Left ventricle myocardium inferior (tissue), 1 donor: Measurements from ENCODE around the gene IZUMO1. TPM values are rescaled to one million over a fixed set of nuclear protein-coding genes. Genes with fewer than 3 reads are reported as not detected.

ENCODE experiments used
- DNase-seq: peaks from one replicate; pipeline ENCODE4 v3.0.0-alpha.2; 2020
- H3K27ac ChIP-seq: fragments of 200-600 bp; replicated peaks from 2 replicates; pipeline ENCODE4 v1.8.0; 2021
- H3K27me3 ChIP-seq: fragments of 200-600 bp; 2 replicates; pipeline ENCODE4 v1.8.0; 2021; ENCODE audit warnings: low read depth
- H3K36me3 ChIP-seq: fragments of 200-600 bp; 2 replicates; pipeline ENCODE4 v1.8.0; 2021
- H3K4me1 ChIP-seq: fragments of 200-600 bp; 2 replicates; pipeline ENCODE4 v1.8.0; 2021
- H3K4me3 ChIP-seq: fragments of 200-600 bp; 2 replicates; pipeline ENCODE4 v1.8.0; 2021; ENCODE audit warnings: mild to moderate bottlenecking, moderate library complexity
- H3K9me3 ChIP-seq: fragments of 200-600 bp; replicated peaks from 2 replicates; pipeline ENCODE4 v1.8.0; 2021
- intact Hi-C: fragments of 100-400 bp; cut with micrococcal nuclease; formaldehyde crosslinking; loops from one replicate; pipeline ENCODE4 v1.11.0; 2022
- total RNA-seq: library from RNA; stranded (reverse); fragmentation: NEBNext Ultra II Directional; extraction: Animal tissue kit (Norgen Biotek cat#: 25700); gene quantifications from one replicate; pipeline ENCODE4 v1.2.1, GENCODE V29; 2021
- TF ChIP-seq, protein P1 (sequence below): fragments of 200-600 bp; IDR thresholded peaks from 2 replicates; pipeline ENCODE4 v1.8.0; 2021; ENCODE audit warnings: antibody characterized with exemption, mild to moderate bottlenecking, borderline replicate concordance
- donor health status: DM: no; HTN: yes; CAD: no; lungs with severe emphysema.

The IZUMO1 gene
- total RNA-seq, 1 donor from 2014 or later, result 0.60 TPM

DNA sequence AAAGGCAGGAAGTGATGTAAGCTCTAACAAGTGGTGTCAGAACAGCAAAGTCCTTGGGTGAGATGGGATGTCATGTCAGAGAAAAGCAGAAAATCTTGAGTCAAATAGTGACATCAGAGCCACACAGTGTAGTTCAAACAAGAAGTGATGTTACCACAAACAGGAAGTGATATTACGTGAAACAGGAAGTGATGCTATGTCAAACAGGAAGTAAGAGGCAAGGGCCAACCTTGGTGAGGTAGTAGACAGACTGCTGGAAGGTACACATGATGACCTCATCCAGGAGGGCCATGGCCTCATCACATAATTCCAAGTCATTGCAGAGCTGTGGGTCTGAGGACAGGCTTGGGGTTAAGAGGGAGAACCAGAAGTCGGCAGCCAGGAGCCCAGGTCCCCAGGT, 20.2 kb downstream of the IZUMO1 start:
- Histone ChIP-seq H3K36me3 (peaks cover 22% of the 10 kb centered on the region), H3K27me3 (no peaks in the 10 kb centered on the region), H3K4me1 (peaks cover 69% of the 10 kb centered on the region), H3K4me3 (no peak overlapping the region), H3K27ac (peak overlapping the region; percentile 84), H3K9me3 (no peaks in the 10 kb centered on the region)
- TF ChIP-seq, protein P1, sequence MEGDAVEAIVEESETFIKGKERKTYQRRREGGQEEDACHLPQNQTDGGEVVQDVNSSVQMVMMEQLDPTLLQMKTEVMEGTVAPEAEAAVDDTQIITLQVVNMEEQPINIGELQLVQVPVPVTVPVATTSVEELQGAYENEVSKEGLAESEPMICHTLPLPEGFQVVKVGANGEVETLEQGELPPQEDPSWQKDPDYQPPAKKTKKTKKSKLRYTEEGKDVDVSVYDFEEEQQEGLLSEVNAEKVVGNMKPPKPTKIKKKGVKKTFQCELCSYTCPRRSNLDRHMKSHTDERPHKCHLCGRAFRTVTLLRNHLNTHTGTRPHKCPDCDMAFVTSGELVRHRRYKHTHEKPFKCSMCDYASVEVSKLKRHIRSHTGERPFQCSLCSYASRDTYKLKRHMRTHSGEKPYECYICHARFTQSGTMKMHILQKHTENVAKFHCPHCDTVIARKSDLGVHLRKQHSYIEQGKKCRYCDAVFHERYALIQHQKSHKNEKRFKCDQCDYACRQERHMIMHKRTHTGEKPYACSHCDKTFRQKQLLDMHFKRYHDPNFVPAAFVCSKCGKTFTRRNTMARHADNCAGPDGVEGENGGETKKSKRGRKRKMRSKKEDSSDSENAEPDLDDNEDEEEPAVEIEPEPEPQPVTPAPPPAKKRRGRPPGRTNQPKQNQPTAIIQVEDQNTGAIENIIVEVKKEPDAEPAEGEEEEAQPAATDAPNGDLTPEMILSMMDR, result no peak
- DNase-seq, result no peak
- intact Hi-C loops, result no loop called here

DNA sequence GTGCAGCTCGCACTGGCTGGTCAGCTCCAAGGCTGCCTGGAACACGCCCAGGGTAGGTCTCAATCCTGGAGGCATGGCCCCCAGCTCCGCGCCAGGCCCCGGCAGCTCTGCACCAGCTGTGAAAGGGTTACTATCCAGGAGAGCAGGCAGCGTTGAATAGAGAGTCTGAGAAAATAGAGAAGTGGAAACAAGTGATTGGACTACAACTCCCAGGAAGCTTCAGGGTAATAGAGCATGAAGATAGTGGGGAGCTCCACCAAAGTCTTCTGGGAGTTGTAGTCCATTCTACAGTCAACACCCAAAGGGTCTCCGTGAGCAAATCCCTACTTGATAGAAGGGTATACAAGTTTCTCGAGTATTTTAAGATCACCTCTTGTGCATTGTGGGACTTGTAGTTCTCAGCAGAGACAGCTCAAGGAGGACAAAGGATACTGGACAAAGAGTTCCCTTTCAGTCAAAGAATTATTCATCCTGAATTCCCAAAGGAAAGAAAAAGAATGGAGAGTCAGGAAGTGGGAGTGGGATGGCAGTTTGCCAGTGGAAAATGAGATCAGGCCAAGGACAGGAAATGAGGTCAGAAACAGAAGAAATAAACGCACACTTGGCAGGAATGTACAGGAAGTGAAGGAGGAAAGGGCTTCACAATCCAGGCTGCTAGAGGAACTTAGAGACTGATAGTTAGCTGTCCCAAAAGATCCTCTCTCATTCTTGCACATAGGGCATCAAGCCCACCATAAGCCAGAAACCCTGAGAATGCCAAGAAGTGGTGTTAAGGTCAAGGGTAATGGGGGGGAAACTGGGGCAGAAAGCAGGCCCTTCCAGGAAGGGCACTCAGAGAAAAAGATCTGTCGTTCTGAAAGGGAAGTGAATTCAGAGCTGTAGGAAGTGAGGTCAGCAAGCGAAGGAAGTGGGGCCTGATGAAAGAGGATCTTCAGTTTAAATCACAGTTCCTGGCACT, 21.6 kb downstream of the IZUMO1 start:
- H3K4me1 ChIP-seq, result peaks cover 78% of the 10 kb centered on the region
- H3K27ac ChIP-seq, result peak overlapping the region; percentile 84
- H3K4me3 ChIP-seq, result peak overlapping the region; percentile 14
- intact Hi-C loops, result no loop called here
- no peaks in the 10 kb centered on the region for H3K27me3 ChIP-seq
- TF ChIP-seq, protein P1, result no peak
- H3K9me3 ChIP-seq, result no peaks in the 10 kb centered on the region
- peak; percentile 52 for DNase-seq
- peaks cover 13% of the 10 kb centered on the region for H3K36me3 ChIP-seq

GRCh38 chr19:48722196-48722708, 24.5 kb downstream of the IZUMO1 start:
- TF ChIP-seq, protein P1, result no peak
- Histone ChIP-seq H3K9me3 (no peaks in the 10 kb centered on the region), H3K27ac (no peak overlapping the region), H3K4me1 (peaks cover 90% of the 10 kb centered on the region), H3K4me3 (no peak overlapping the region), H3K36me3 (peaks cover 13% of the 10 kb centered on the region), H3K27me3 (no peaks in the 10 kb centered on the region)
- intact Hi-C loops, result no loop called here
- DNase-seq, result no peak

GRCh38 chr19:48720613-48721296, 26.0 kb downstream of the IZUMO1 start:
- peak; percentile 98 for DNase-seq
- TF ChIP-seq, protein P1, result no peak
- H3K9me3 ChIP-seq, result no peaks in the 10 kb centered on the region
- H3K4me3 ChIP-seq, result peak overlapping the region; percentile 64
- H3K27me3 ChIP-seq, result no peaks in the 10 kb centered on the region
- H3K27ac ChIP-seq, result peak overlapping the region; percentile 90
- intact Hi-C loops, result no loop called here
- H3K4me1 ChIP-seq, result peaks cover 90% of the 10 kb centered on the region
- H3K36me3 ChIP-seq, result peaks cover 7% of the 10 kb centered on the region

- H3K27ac ChIP-seq, result peak overlapping the region; percentile 90
- H3K36me3 ChIP-seq, result peaks cover 7% of the 10 kb centered on the region
- TF ChIP-seq, protein P1, result no peak
- intact Hi-C loops, result no loop called here
- peak; percentile 44 for DNase-seq
- H3K4me3 ChIP-seq, result peak overlapping the region; percentile 64
- no peaks in the 10 kb centered on the region for H3K27me3 ChIP-seq
- no peaks in the 10 kb centered on the region for H3K9me3 ChIP-seq
- H3K4me1 ChIP-seq, result peaks cover 90% of the 10 kb centered on the region
Observed at GRCh38 chr19:48720251-48720612, 26.5 kb downstream of the IZUMO1 start.
